IMR-90 (cell line): Measurements from ENCODE around the gene DISC1.

Source experiments
- BHLHE40 ChIP-seq: fragments of 150-350 bp; IDR thresholded peaks from 2 replicates; pipeline ENCODE4 v1.6.1; 2016; ENCODE audit warnings: mild to moderate bottlenecking, low read depth, low read length
- CEBPB ChIP-seq: IDR thresholded peaks from 2 replicates; pipeline ENCODE4 v1.6.1; 2012; ENCODE audit warnings: low read depth, low read length, improper control_type of control experiment
- CHD1 ChIP-seq: IDR thresholded peaks from 2 replicates; pipeline ENCODE4 v1.6.1; 2012; ENCODE audit warnings: low read depth, low read length, improper control_type of control experiment
- ELK1 ChIP-seq: fragments of 150-350 bp; IDR thresholded peaks from 2 replicates; pipeline ENCODE4 v1.6.1; 2016; ENCODE audit warnings: low read depth, mild to moderate bottlenecking, low read length, moderate library complexity, borderline replicate concordance
- MAFK ChIP-seq: IDR thresholded peaks from 2 replicates; pipeline ENCODE4 v1.6.1; 2012; ENCODE audit warnings: low read depth, low read length, improper control_type of control experiment
- MAZ ChIP-seq: IDR thresholded peaks from 2 replicates; pipeline ENCODE4 v1.6.1; 2012; ENCODE audit warnings: low read depth, mild to moderate bottlenecking, low read length, improper control_type of control experiment, moderate library complexity, borderline replicate concordance
- POLR2A ChIP-seq: IDR thresholded peaks from 2 replicates; pipeline ENCODE4 v1.6.1; 2012; ENCODE audit warnings: mild to moderate bottlenecking, low read depth, low read length
- RAD21 ChIP-seq: IDR thresholded peaks from 2 replicates; pipeline ENCODE4 v1.6.1; 2012; ENCODE audit warnings: low read length, improper control_type of control experiment
- RCOR1 ChIP-seq: IDR thresholded peaks from 2 replicates; pipeline ENCODE4 v1.6.1; 2012; ENCODE audit warnings: mild to moderate bottlenecking, low read length, improper control_type of control experiment; ENCODE audit not compliant: insufficient replicate concordance
- RFX5 ChIP-seq: IDR thresholded peaks from 2 replicates; pipeline ENCODE4 v1.8.0; 2012; ENCODE audit warnings: low read depth, mild to moderate bottlenecking, low read length, moderate library complexity
- SMC3 ChIP-seq: fragments of 150-350 bp; IDR thresholded peaks from 2 replicates; pipeline ENCODE4 v1.6.1; 2016; ENCODE audit warnings: low read depth, mild to moderate bottlenecking, antibody characterized with exemption, low read length, moderate library complexity
- USF2 ChIP-seq: fragments of 150-350 bp; IDR thresholded peaks from 2 replicates; pipeline ENCODE4 v1.6.1; 2017; ENCODE audit warnings: mild to moderate bottlenecking, antibody characterized with exemption, low read length, low read depth
- TF ChIP-seq, protein P1 (sequence below): conservative IDR thresholded peaks from 2 replicates; pipeline ENCODE4 v1.5.1; 2012; ENCODE audit warnings: mild to moderate bottlenecking, low read depth, low read length, improper control_type of control experiment

- TF ChIP-seq, protein P1, sequence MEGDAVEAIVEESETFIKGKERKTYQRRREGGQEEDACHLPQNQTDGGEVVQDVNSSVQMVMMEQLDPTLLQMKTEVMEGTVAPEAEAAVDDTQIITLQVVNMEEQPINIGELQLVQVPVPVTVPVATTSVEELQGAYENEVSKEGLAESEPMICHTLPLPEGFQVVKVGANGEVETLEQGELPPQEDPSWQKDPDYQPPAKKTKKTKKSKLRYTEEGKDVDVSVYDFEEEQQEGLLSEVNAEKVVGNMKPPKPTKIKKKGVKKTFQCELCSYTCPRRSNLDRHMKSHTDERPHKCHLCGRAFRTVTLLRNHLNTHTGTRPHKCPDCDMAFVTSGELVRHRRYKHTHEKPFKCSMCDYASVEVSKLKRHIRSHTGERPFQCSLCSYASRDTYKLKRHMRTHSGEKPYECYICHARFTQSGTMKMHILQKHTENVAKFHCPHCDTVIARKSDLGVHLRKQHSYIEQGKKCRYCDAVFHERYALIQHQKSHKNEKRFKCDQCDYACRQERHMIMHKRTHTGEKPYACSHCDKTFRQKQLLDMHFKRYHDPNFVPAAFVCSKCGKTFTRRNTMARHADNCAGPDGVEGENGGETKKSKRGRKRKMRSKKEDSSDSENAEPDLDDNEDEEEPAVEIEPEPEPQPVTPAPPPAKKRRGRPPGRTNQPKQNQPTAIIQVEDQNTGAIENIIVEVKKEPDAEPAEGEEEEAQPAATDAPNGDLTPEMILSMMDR, result no peak
- TF ChIP-seq USF2 (no peak), POLR2A (no peak), MAFK (no peak), CEBPB (no peak), BHLHE40 (no peak), RAD21 (no peak), RFX5 (no peak), SMC3 (no peak), MAZ (no peak), RCOR1 (no peak), ELK1 (no peak), CHD1 (no peak)
Measured at GRCh38 chr1:231935856-231936255, 309.3 kb downstream of the DISC1 start.
